NCI-H446 (cell line): ENCODE results near the gene PARD6B.
"Not testable (repeated sequence)": the region's sequence is repeated elsewhere in the genome, so short reads cannot be mapped to it uniquely, and the experiment has no call there.

Source experiments
- DNase-seq, 2 experiments: peaks; one replicate each; lab custom pipeline; 2025; lab: John Stamatoyannopoulos, UW

PARD6B gene

DNA sequence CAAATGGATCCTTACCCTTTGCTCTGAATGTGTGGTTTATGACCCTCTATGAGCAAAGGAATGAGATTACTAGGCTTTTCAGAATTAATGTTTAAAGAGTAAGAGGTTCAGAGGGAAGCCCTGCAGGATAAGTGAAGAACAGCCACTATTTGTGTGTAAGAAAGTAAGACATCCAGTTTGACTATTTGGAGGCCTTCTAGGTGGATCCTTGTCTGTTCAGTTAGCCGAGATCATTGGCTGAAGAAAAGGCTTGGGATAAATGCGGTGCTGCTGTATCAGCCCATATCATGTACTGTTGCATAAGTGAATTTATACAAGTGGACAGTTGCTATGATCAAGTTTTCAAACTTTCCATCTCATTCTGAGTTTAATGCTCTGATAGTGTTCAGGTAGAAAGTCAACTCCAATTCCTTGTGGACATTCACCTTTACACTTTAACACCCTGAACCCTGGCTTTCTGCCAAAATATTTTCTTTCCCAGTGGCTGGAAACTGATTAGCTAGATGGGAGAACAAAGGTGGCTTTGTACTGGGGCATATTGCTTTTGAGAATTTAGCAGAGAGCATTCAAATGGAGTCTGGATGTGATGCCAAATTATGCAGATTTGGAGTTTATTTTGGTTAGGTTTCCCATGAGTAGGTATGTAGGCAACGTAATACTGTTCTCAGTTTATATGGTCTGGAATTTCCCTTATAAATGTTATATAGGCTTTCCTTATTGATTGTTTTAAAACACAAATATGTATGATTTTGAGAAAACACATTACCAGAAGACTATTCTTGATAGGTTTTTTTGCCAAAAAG lies 15.0 kb downstream of the PARD6B start:
- no peak for DNase-seq

- no peak for DNase-seq
Measured at GRCh38 chr20:50747275-50747674, 15.9 kb downstream of the PARD6B start.

GRCh38 chr20:50750145-50750671 lies 18.8 kb downstream of the PARD6B start:
- DNase-seq: no peak

DNA sequence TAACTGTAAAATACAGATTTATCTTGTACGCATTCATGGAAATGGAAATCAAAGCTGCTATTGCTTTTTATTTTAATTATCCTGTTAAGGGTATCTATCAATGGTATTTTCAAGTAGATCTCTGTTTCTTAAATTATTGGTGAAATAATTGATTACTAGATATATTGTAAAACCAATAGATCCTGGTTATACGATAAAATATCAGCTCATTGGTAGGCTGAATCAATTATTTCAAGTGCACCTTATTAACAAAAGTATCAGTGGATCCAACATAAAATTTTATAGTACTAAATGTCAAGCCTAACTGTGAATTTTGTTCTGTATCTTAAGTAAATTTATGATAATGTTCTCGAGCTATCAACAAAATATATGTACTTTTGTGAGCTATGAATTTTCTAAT lies 21.8 kb downstream of the PARD6B start:
- no peak for DNase-seq

DNA sequence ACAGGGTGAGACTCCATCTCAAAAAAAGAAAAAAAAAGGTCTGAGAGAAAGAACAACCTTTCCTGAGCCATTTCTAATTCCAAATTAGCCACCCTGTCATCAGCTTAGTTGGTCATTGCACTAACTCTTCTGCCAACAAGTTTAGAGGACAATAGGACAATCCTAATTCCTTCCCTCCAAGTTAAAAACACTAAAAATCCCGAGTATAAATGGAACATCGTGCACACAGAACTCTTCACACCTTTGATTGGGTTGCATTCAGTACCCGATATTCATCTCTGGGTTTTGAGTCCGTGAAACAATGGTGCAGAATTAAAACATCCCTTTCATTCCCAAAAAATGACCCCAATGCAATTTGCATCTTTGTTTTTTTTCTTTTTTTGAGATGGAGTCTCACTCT lies 23.0 kb downstream of the PARD6B start:
- DNase-seq: no peak

DNA sequence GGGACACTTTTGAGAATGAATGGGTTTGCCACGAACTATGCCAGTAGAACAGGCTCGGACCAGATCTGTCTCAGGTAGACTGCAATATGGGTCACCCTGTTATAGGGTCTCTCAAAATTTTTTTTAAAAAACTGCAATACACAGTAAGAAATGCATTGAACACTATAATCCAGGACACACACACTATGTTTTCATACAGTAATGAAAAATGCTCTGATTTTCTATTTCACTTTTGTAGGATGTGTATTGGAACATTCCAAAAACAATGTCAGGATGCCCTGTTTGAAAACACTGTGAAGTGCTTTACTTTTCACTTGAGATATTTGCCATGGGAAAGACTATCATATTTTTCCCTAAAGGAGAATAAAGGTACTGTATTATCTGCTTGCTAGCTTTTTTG lies 25.1 kb downstream of the PARD6B start:
- DNase-seq: no peak

GRCh38 chr20:50758469-50758868 lies 27.1 kb downstream of the PARD6B start:
- DNase-seq: no peak

DNA sequence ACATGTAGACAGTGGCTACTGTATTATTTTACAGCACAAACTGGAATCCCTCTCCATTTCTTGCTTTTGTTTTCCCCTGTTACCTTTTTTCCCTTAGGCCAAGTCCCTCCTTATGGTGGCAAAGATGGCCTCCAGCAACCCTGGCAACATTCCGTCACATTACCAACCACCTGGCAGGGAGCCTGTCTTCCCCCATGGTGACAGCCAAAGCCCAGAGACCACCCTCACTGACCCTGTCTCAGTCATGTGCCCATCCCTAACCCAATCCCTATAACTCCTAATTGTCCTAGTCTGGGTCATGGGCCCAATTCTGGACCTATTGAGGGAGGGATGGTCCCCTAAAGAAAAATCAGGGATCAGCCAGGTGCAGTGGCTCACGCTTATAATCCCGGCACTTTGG lies 27.6 kb downstream of the PARD6B start:
- DNase-seq: no peak

DNA sequence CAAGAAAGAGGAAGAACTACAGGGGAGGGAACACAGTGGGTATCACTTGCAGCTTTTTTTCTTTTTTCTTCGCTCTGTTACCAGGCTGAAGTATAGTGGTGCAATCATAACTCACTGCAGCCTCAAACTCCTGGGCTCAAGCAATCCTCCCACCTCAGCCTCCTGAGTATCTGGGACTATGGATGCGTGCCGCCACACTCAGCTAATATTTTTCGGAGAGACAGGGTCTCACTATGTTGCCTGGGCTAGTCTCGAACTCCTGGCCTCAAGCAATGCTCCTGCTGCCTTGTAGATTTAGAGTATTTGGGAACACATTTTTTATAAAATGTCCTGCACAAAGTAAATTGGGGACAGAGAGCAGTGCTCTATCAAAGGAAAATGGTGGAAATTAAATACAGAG lies 28.3 kb downstream of the PARD6B start:
- DNase-seq: no peak

DNA sequence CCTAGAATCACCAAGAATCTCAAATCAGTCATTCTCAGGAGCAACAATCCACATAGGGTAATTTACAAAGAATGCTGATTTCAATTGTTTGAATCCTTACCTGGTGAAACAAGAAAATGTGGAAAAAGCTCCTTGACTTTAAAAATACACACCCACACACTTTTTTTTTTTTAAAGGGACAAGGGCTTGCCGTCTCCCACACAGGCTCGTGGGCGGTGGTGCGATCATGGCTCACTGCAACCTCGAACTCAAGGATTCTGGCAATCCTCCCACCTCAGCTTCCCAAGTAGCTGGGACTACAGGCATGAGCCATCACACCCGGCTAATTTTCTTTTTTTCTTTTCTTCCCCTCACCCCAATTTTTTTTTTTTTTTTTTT lies 30.7 kb downstream of the PARD6B start:
- no peak for DNase-seq

DNA sequence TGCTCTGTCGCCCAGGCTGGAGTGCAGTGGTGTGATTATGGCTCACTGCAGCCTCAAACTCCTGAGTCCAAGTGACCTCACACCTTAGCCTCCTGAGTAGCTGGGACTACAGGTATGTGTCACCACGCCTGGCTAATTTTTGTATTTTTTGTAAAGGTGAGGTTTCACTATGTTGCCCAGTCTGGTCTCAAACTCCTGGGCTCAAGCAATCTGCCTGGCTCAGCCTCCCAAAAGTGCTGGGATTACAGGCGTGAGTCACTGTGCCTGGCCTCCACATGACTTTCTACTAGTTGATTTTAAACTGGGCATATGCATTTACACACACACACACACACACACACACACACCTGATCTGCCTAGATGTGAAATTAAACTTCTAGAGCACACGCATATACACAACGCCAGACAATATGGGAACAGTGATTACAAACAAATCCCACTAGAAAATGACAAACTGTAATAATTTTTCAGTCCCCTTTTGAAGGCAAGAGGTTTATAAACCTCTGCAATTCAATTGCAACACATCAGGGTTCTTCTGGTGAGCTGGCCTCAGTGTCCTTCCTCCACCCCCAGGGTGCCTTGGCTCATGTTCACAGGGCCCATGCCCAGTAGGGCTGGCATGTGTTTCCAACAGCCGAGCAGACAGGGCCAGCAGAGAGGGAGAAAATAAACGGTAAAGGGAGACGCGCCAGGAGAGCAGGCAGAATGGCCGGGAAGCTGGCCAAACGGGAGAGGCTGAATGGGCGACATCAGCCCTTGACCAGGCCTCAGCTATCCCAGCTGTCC lies 31.2 kb downstream of the PARD6B start:
- peak; percentile 53 to 93 for DNase-seq

GRCh38 chr20:50763550-50764458 lies 32.4 kb downstream of the PARD6B start:
- DNase-seq: not testable (repeated sequence)

GRCh38 chr20:50765251-50765650 lies 33.9 kb downstream of the PARD6B start:
- not testable (repeated sequence) for DNase-seq

- no peak for DNase-seq
Measured at GRCh38 chr20:50765674-50766073, 34.3 kb downstream of the PARD6B start.

DNA sequence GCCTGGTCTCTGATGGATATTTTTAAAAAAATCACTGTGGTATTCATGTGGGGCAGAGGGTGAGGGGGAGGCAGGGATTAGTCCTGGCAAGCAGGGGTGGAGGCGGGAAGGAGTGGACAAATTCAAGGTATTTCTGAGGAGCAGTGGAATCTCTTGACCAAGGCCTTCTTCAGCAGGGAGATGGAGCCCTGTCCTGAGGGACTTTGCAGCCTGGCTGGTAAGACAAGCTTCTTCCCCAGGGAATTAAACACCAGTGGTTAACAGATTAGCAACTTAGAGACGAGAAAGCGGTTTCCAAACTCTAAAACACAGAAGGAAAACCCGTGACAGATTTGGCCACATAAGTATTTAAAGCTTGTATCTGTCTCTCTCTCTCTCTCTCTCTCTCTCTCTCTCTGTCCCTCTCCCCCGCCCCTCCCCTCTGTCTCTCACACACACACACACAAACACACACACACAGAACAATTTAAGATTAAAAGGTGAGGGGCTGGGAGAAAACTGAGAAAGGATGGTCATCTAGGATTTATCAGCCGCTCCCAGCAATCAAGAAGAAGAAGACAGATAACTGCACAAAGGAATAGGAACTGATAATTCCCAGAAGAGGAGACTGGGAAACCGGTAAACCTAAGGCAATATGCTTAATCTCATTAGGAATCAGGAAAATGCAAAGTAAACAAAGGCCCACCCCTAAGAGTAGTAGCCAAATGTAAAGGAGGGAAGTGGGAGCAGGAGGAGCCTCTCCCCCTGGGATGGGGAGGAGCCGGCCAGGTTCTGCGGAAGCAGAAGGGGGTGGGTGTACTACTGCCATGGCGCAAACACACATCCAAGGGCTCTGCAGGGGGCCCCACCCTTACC lies 35.8 kb downstream of the PARD6B start:
- DNase-seq: not testable (repeated sequence)

DNA sequence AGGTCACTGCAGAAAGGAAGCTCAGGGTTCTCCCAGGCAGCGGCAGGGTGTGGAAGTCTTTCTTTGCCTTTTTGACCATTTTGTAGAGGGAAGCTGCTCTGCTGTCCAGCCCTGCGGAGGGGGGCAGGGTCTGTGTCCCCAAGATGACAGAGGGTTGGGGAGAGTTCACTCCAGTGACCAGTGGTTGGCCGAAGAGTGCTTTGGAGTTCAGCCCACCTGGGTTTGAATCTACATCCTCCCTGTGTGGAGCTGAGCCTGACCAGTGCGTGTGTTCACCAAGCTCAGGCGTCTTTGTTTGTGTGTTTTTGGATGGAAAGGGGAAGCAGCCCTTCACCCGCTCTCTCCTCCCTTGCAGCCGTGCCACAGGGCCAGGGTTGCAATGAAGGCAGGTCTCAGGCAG lies 37.6 kb downstream of the PARD6B start:
- not testable (repeated sequence) for DNase-seq

DNA sequence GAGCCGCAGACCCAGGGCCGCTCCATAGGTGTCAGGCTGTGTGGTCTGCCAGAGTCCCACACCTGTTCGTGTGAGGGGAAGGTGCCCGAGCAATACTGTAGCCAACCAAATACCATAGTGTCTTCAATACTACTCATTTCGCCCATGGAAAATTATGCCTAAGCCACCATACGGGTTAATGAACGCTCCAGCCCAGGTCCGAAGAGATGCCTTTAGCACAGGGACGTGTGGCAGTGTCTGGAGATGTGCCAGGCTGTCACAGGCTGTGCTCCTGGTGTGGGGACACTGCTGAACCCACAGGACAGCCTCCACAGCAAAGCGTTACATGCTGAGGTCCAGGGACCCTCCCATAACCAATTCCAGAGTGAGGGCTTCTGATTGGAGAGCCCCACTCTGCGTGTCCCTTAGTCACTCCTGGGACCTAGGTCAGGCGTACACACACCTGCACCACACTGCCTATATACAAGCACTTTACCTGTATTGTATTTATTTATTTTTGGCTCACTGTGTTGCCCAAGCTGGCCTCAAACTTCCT lies 38.2 kb downstream of the PARD6B start:
- DNase-seq: not testable (repeated sequence)

DNA sequence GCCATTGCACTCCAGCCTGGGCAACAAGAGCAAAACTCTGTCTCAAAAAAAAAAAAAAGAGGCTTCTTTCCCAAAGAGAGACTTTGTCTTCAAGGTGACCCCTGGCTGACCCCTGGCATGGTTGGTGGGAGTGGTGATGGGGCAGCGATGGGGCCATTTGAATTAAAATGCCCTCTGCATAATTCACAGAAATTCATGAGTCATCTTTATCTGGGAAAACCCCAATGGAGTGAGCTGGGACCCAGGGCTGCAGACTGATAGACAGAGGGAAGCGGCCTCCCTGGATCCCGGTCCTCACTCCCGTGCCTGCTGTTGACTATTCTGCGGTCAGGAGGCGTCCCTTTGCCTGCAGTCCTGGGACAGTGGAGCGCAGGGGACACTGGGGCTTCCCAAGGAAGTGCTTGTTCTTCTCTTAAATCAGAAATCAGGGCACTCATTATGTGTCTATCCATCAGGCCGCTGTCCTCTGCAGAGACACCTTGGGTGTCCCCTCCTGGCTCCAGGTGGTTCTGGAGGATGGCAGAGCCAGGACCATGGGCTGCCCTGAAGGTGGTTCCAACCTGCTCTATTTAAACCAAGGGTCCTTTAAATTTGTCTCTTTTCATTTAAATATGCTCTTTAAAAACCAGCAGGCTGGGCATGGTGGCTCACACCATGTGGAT lies 40.2 kb downstream of the PARD6B start:
- DNase-seq: not testable (repeated sequence)

DNA sequence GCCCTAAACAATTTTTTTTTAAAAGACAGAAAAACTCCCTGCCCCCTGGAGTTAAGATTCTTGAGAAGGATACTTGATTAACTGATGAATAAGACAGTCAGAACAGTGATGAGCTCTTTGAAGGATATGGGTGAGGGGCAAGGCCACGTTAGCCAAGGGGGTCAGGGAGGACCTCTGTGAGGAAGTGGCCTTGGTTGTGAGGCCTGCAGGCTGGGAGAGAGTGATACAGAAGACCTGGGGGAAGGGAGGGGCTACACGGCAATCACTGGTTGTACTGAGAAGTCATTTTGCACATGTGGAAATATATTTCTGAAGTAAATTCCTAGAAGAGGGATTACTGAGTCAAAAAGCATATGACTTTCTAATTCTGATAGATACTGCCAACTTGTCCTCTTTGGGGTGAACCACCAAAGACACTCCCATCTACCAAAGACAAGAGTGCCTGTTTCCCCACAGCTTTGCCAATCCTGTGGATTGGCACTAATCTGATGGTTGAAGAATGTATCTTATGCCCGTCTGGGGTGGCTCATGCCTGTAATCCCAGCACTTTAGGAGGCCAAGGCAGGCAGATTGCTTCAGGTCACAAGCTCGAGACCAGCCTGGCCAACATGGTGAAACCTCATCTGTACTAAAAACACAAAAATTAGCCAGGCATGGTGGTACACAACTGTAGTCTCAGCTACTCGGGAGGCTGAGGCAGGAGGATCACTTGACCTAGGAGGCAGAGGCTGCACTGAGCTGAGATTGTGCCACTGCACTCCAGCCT lies 41.2 kb downstream of the PARD6B start:
- no peak for DNase-seq
